ENCODE measurements around the gene NTNG2.

GRCh38 chr9:132124800-132125199 lies 37.1 kb upstream of the NTNG2 start:
- no peak for TF ChIP-seq CTCF (conservative IDR thresholded peaks at IDR 0.05 in 1 of 2, IDR thresholded peaks at IDR 0.05 in 1 of 2; ENCODE audit: low read depth in 1 of 2, low read length in 2 of 2)
- no peak for TF ChIP-seq EZH2 (IDR thresholded peaks at IDR 0.05; ENCODE audit: low read length, missing control alignments)
